ENCODE measurements around the gene CX3CR1.

DNA sequence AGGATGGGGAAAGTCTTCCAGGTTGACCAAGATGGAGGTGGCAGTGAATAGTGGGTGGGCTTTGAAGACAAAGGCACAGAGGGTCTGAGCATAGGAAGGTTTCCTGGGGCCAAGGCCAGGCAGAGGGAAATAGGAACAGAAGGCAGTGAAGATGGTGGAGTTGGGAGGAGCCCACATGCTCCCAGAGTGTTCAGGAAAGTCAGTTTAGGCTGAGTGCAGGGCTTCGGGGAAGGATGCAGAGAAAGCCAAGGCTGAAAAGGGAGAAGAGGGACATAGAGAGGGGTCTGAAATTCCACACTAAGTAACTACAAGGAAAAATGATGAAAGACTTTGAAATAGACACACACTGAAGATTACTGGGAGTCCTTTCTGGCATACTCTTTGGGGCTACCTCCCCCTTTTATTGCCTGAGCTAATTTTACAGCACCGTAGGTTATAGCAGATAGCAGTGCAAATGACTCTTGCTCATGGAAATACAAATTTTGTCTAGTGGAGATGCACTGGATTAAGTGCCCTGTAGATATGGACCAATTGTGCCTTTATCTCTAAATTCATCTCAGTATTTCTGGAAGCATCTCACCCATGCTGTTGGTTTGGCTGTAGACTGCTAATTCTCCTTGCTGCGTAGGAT is 3.8 kb downstream of the CX3CR1 start:
- TF ChIP-seq, protein P1, sequence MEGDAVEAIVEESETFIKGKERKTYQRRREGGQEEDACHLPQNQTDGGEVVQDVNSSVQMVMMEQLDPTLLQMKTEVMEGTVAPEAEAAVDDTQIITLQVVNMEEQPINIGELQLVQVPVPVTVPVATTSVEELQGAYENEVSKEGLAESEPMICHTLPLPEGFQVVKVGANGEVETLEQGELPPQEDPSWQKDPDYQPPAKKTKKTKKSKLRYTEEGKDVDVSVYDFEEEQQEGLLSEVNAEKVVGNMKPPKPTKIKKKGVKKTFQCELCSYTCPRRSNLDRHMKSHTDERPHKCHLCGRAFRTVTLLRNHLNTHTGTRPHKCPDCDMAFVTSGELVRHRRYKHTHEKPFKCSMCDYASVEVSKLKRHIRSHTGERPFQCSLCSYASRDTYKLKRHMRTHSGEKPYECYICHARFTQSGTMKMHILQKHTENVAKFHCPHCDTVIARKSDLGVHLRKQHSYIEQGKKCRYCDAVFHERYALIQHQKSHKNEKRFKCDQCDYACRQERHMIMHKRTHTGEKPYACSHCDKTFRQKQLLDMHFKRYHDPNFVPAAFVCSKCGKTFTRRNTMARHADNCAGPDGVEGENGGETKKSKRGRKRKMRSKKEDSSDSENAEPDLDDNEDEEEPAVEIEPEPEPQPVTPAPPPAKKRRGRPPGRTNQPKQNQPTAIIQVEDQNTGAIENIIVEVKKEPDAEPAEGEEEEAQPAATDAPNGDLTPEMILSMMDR (IDR thresholded peaks at IDR 0.05 in 4 of 5, conservative IDR thresholded peaks at IDR 0.05 in 1 of 5) = no peak
- no peak for TF ChIP-seq POLR2A (IDR thresholded peaks at IDR 0.05)
